GM18519 (cell line): Measurements from ENCODE around the gene ATF6.

ENCODE experiments used
- ATAC-seq: cut with Tn5 transposase; IDR thresholded peaks from one replicate; pipeline ENCODE4 v1.9.1; 2021; ENCODE audit warnings: mild to moderate bottlenecking, moderate library complexity; ENCODE audit not compliant: unreplicated experiment, low FRiP score

The ATF6 gene

DNA sequence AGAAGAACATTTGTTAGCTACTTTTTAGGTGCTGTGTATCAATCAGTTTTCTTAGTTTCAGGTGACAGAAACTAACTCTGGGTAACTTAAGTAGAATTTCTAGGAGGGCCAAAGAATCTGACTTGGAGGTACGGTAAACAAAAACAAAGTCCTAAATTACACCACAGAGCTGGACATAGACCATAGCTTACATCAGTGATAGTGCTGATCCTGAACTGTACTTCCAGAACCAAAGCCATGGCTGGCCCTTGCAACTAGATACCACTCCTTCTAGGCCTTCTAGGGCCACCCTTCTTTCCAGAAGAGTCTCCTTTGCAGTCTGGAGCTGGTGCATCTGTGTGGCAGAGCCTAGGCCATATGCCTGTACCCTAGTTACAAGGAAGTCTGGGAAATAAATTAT lies 163.0 kb downstream of the ATF6 start:
- ATAC-seq = no peak

DNA sequence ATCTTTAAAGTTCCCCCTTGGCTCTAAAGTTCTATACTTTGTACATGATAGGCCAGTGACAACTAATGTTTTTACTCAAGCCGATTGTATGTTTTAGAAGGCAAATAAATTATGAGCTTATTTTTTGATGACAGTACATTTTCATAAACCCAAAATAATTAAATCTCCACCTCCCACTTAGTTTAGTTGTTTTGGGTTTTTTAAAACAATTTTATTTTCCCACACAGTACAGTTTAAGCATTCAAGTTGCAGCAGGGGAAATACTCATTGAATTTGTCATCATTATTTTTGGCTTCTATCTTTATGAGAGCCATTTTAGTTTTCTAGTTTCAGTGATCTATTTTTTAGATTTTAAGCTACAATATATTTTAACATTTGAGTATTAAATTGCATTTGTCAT lies 163.9 kb downstream of the ATF6 start:
- ATAC-seq = no peak

DNA sequence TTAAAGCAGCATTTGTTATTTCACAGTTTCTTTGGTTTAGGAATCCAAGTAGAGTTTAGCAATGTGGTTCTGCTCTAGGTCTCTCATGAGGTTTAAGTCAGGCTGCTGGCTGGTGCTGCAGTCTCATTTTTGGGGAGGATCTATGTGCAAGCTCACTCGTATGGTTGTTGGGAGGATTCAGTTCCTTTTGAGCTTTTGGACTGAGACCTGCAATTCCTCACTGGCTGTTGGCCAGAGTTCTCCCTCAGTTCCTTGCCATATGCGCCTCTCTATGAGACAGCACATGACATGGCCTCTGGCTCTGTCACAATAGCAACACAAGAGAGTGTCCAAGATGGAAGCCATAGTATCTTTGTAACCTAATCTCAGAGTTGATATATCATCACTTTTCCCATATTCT lies 166.5 kb downstream of the ATF6 start:
- no peak for ATAC-seq

DNA sequence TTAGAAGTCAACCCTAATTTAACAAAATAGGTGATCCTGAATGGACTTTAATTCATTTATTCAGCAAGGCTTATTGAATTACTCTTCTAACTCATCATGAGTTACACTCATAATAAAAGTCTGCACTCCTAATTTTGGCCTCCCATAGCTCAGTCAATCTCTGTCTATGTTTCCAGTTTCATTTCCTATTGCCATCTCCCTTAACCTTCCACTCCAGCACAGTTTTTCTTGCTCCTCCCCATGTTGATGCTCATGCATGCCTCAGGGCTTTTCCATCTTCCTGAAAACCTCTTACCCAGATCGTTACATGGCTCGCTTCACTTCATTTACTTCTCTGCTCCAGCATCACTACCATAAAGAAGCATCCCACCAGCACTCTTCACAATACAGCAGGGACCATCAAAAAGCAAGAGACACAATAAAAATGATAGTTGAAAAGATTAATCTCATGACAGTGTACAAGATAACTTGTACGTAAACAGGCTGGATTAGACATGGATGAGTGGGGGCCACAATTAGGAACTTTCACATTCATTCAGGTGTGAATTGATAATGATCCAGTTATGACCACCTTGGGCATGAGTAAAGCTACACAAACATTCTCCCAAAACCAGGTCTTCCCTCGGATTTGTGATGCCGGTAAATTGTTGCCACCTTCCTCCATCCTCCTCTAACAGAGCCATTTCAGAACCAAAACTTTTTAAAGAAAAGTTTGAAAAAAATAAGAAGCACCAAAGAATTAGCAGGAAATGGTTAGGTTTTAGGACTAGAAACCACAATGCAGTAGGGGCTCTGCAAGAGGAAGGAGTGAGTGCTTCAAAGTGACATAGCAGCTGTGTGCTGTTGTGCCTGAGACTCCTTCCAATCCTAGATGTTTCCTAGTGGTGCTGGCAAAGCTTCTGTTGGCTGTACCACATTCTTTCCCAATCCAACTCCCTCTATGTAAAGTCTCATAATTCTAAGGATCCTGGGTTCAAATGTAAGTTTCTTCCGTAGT lies 167.8 kb downstream of the ATF6 start:
- peak; percentile 62 for ATAC-seq

DNA sequence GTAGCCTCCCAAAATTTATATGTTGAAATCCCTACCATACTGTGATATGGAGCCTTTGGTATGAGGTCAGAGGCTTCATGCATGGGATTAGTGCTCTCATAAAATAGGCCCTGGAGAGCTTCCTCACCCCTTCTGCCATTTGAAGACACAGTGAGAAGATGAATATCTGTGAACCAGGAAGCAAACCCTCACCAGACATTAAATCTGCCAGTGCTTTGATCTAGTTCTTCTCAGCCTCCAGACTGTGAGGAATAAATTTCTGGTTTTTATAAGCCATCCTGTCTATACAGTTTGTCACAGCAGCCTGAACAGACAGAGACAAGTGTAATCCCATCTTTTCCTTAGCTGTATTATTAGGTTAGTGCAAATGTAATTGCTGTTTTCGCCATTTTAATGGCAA lies 169.1 kb downstream of the ATF6 start:
- no peak for ATAC-seq

DNA sequence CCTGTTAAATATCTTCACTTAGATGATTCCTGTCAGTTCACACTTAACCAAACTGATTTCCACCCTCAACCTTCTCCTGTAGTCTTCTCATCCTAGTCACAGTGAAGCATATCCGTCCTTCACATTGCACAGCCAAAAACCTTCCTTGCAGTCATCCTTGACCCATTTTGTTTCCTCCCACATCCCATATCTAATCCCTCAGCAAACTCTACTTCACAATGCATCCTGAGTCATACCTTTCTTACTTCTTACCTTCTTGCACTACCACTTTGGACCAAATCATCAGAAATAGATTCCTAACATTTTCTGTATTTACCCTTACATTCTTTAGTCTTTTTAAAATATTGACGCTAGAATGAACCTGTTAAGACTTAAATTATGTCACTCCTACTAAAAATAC lies 170.7 kb downstream of the ATF6 start:
- no peak for ATAC-seq

DNA sequence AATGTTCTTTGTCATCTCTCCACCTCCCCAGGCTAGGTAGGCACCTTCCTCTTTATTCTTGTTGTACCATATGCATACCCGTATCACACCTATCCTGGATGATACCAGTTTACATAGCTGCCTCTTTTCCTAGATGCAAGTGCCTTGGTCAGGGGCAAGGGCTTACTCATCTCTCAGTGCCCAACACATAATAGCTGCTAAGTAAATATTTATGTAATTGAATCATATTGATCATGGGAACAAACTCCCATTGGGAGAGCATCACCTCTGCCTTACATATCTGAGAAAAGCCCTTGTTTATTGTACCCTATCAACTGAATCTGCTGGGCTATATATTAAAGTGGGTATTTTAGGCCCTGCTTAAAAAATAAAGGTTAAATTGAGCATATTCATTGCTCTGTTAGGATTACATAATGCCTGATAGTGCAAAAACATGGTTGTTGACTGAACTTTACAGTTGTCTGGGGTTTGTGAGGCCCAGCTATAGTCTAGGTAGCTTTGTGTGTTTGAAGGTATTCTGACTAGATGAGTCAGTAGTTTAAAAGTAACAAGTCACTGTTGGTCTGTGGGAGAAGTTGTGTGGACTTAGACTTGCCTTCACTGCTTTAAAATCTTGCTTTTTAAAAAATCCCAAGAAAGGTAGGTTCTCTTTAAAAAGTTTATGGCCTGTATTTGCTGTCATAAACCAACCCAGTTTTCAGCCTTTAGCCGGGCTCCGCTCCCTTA lies 174.9 kb downstream of the ATF6 start:
- no peak for ATAC-seq

DNA sequence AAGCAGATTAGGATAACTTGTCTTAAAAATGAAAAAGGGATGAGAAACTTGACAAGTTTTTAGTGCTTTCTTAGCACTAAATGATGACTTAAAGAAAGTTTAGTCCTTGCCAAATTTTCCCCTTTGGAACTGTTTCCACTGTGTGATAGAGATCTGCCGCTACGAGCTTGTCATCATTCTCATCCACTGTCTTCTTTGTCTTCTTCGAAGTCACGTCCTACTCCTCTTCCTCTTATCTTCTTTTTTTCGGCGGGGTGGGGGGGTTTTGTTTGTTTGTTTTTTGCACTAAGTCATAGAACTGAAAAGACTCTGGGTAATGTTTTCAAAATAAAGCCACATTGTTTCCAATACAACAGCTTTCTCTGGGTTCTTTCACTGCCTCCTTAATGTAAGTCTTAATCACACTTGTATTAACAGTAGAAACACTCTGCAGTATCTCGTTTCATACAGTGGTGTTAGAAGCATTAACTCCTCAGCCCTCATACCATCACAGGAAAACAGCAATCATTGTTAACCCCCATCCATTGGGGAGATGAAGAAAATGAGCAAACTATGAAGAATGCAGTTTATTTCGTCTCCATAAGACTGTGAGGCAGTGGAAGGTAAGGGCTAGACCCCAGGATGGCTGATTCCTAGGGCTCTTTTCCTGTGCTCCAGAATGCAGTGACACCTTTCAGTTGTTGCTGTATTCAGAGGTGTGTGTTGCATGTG lies 175.8 kb downstream of the ATF6 start:
- ATAC-seq = no peak

DNA sequence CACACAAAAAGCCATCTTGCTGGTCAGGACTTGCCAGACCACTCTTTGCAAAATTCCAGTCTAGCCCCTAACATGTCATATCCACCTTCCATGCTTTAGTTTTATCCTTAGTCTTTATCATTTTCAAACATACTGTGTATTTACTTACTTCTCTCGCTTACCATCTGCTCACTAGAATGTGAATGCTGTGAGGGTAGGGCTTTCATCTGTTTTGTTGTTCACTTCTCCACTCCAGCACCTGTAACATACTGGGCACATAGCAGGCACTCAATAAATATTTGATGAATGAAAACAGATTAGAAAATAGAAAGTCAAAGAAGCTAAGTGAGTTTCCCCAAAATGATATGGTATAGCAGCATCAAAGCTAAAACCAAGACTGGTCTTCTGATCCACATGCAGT lies 177.6 kb downstream of the ATF6 start:
- ATAC-seq = no peak

DNA sequence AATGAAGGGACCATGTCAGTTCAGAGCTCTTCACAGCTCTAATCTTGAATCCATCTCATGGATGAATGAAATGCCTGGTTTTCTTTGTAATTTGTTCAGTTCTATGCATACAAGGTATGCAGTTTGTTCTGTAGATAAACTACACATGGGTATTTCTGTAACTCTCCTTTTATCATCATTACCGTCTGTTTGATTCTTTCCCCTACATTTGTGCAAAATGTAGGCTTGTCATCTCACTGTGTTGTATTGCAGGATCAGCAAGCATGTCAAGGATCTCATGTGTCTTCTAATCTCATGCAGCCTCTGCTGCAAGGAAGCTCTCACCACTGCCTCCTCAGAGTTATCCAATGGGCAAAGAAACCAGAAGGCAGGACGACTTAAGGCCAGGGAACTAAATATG lies 178.3 kb downstream of the ATF6 start:
- ATAC-seq = no peak

DNA sequence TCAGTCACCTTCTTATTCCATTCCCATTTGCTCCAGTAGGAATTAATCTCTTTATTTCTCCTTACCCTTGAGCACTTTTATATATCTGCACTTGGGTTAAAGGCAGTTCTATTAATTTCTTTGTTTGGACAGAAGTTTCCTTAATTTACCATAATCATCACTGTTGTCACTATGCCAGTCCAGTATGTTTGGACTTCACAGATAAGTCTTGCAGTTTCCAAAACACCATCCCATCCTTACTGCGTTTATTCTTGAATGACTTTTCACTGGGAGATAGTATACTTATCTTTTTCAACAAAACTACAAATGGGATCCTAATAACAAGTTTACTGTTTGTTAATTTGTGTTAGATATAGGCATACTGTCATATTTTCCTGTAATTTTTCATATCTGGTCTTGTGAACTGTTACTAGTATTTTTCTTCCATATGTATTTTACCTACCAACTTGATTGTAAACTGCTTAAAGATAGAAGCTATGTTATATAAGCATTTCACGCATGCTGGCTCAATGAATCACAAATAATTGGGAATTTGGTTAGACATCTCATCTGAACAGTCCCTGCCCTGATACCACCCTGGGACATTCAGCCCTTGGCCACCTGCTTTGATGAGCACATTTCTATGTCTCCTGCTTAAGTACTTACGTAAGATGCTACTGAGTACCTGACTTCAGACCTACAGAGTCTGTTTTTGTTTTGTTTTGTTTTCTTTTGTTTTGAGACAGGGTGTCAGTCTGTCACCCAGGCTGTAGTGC lies 179.4 kb downstream of the ATF6 start:
- ATAC-seq = no peak

DNA sequence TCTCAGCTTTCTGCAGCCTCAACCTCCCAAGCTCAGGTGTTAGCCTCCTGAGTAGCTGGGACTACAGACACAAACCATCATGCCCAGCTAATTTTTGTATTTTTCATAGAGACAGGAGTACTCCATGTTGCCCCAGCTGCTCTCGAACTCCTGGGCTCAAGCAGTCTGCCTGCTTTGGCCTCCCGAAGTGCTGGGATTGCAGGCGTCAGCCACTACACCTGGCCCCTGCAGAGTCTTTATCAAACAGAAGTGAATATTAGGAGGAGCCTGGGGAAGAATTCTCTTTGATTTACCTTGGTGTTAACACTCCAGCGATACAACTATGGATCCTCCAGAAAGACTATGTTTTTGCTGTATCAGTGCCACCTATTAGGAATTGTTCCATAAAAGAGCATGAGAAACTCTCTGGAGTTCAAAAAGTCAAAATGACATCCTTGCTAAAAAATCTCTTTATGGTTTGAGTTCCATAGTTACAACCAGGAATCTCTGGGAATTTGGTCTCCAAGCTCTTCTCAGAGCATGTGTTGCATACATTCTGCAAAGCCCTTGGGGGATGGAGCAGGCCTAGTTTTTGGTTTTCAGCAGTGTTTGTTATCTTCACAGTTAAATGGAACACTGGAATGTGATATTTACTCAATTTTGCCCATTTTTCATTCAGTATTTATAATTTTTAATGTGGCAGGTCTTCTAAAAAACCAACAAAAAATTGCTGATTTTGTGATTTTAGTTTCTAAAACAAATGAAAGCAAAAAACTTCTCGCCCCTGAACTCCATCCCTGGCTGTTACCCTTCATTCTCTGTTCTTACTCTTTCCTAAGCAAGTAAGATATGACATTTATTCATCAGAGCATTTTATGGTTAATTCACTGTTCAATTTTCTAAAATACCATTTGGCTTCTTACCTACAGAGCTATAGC lies 180.2 kb downstream of the ATF6 start:
- no peak for ATAC-seq

DNA sequence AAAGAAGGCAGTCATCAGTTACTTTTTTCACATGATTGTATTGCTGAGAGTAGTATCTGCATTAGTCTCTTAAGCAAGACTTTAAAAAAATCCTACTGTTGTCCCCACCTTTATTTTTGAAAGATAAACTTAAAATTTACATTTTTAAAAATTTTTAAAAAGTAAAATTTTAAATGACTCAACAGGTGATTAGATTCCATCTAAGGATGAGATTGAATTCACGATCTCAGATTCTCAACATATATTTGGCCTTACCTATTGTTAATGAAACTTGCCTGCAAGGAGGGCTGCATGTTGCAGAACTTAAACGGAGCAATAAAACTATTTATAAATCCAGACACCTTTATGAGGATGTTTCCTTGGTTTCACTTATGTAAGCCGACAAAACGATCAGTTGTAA lies 182.3 kb downstream of the ATF6 start:
- no peak for ATAC-seq

DNA sequence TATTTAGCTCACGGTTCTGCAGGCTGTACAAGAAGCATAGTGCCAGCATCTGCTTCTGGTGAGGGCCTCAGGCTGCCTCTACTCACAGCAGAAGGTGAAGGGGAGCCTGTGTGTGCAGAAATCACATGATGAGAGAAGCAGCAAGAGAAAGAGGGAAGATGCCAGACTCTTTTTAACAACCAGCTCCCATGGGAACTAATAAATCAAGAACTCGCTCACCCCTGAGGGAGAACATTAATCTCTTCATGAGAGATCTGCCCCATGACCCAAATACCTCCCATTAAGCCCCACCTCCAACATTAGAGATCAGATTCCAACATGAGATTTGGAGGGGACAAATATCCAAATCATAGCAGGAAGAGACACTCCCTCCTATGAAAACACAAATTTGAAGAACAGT lies 183.4 kb downstream of the ATF6 start:
- ATAC-seq = no peak

DNA sequence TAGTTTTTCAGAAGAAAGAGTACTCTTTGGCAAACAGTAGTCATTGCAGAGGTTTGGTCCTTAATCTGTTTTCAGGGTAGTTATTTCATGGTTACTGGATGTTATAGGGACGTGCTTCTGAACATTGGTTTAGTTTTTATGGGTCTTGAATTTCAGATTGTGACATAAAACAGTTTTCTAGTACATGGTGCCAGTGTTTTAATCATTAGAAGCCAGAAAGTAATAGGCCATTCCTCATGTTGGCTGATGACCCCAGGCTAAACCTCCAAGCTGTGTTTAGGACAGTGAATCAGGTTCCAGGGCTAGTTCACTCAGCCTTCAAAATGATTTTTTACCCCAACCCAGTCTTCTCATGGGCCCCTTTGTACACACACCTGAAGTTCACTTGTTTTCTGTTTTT lies 184.3 kb downstream of the ATF6 start:
- ATAC-seq = no peak

DNA sequence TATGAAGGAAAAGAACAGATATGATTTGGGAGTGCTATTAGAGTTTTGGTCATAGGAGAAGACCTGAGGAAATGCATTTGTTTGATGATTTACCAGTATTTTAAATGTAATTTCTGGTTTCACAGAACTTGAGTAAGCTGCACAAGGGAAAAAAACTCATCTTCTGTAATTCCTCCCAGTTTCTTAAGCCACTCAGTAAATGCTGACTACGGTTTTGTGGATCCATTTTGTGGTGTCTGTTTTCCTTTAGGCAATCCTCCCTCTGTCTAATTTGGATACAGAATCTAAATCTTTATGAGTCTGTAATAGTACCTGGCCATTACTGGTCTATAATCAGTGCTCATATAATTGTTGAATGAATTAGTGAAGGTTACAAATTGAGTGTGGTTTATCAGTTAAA lies 185.5 kb downstream of the ATF6 start:
- ATAC-seq = no peak

DNA sequence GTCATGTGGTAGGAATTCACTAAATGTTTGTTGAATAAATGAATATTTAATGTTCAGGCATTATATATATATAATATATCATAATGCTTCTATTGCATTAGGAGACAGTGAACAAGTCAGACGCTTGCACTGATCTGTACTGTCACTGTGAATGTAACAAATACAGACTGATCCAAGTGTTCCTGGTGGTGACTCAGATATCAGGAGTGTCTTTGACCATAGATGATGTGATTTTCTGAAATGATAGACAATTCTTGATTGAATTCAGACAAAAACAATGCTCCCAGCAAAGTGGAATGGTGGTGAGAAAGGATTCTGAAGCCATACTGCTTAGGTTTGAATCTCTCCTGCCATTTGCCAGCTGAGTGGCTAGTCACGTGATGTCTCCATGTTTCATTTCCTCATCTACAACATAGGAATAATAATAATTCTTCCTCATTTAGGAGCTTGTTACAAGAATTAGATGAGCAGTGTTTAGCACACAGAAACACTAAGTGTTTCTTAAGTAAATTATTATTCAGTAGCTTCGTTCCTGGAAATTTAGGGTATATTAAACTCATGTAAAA lies 186.6 kb downstream of the ATF6 start:
- ATAC-seq = no peak

DNA sequence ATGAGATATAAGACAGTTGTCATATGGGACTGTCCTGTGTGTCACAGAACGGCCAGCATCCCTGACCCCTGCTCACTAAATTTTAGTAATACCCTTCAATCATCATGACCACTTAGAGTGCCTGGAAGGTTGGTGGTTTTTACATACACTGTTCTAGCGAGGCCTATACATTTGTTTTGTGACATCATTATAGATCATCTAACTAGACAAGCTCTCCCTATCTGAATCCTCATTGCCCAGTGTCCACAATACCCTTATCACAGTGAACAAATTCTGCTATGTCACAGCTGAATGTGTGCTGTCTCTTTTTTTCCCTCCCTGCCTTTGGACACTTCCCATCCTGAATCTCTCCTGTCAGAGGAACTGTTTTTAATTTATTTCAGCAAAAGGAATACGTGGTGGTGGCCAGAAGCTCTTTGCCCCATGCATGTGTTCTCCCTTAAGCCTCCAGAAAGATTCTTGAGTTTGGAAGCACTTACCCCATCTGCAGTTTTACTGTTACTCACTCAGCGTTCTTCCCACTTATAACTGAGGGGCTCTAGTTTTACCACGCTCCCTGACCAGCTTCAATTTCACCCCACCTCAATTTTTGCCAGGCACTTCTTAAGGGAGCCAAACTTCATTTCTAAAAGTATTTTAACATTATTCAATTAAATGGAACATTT lies 187.3 kb downstream of the ATF6 start:
- ATAC-seq = no peak

DNA sequence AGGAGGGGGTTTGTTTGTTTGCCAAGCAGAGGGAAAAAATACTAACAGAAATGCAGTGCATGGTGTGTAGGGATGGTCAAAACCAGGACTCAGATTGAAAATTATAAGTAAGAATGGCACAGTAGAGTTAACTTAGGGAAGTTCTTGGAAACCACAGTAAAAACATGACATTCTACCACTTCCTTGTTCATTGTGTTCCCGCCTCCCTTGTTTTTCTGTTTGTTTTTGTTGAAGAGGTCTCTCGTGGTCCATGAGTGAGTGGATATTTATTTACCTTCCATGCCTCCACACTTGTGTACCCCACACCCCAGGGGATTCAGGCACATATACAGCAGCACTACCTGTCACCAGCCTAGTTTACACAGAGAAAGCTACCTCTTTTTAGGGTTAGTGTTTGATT lies 187.9 kb downstream of the ATF6 start:
- no peak for ATAC-seq
